GM12873 (cell line): ENCODE results near the gene GRK4.

Source experiments
- TF ChIP-seq, protein P1 (sequence below): IDR thresholded peaks from 2 replicates; pipeline ENCODE4 v1.5.1; 2012; ENCODE audit warnings: low read depth, mild to moderate bottlenecking, moderate library complexity, low read length, control low read depth; ENCODE audit not compliant: insufficient read depth; ENCODE audit errors: missing control alignments

Gene GRK4

DNA sequence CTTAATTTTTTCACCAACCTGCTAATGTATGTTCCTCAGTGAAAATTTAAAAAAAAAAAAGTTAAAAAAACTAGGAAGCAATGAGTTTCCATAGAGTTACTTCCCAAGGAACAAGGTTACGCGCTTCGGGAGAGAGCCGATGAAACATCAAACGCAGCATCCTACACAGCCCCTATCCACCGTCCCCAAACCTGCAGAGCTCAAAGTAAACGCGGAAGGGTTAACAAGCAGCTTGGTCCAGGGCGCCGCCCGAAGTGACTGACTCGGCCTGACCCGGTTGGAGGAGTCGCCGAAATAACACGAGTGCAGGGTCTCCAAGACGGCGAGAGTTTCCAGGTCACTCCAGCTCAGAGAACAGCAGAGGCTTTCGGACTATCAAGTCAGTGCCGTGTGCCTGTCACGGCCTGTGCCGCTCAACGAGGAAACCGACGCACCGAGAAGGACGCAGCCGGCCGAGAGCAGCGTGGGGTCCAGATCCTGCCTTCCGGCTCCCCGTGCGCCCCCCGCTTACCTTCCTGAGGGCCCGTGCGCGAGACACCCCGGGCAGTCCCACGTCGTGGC, 677 bp upstream of the GRK4 start:
- TF ChIP-seq, protein P1, sequence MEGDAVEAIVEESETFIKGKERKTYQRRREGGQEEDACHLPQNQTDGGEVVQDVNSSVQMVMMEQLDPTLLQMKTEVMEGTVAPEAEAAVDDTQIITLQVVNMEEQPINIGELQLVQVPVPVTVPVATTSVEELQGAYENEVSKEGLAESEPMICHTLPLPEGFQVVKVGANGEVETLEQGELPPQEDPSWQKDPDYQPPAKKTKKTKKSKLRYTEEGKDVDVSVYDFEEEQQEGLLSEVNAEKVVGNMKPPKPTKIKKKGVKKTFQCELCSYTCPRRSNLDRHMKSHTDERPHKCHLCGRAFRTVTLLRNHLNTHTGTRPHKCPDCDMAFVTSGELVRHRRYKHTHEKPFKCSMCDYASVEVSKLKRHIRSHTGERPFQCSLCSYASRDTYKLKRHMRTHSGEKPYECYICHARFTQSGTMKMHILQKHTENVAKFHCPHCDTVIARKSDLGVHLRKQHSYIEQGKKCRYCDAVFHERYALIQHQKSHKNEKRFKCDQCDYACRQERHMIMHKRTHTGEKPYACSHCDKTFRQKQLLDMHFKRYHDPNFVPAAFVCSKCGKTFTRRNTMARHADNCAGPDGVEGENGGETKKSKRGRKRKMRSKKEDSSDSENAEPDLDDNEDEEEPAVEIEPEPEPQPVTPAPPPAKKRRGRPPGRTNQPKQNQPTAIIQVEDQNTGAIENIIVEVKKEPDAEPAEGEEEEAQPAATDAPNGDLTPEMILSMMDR = no peak

DNA sequence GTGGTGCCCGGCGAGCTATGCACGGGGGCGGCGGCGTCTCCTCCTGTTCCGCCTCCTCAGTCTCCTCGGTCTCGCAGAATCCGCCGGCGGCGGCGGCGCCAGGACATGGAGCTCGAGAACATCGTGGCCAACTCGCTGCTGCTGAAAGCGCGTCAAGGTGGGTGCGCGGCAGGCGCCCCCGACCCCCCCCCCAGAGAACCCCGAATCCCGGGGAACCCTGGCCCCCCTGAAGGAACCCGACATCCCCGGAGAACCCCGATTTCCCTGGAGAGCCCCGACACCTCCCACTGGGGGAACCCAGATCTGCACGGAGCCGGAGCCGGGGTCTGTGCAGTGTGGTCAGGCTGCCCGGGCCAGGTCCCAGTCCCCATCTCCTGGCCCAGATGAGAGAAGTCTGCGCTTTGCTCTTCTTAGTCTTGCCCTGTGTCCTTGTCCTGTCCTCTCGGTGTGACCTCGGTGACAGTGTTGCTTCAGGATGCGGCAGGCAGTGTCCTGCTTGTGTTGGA, 648 bp downstream of the GRK4 start:
- TF ChIP-seq, protein P1 = no peak

DNA sequence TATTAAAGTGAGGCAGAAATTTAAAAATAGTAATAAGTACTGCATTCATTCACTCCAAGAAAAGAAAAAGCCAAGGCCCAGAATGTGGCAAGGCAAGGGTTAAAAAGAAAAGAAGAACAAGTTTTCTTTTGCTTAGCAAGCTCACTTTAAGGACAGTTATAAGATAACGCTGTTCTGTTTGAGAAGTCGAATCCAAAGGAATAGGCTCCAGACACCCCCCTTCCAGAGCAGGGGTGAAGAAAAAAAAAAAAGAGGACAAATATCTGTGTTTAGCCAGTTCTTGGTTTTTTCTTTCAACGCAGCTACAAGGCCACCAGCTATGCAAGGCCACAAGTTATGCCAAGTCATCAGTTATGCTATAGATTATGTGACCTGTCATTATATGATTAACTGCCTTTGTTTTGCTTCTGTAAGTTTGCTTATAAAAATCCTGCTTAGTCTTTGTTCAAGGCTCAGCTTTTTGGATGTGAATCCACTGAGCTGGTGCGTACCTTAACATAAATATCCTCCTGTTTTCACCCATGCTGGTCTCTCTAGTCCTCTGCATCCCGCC, 1.4 kb downstream of the GRK4 start:
- TF ChIP-seq, protein P1 = no peak

DNA sequence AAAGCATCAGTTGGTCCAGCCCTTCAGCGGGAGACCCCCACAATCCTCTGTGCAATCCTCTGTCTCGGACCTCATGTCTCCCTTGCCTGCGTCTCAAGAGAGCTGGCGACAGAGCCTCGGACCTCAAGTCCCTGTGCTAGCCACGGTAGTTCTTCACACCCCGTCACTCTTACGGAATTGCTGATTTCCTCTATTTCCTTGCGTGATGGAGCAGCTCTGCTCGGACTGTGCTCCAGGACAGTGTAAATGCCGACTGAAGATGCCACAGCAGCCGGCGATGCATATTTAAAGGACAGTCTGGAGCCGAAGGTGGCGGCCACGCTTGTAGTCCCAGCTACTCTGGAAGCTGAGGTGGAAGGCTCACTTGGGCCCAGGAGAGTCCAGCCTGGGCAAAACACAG, 1.9 kb downstream of the GRK4 start:
- TF ChIP-seq, protein P1 = no peak

DNA sequence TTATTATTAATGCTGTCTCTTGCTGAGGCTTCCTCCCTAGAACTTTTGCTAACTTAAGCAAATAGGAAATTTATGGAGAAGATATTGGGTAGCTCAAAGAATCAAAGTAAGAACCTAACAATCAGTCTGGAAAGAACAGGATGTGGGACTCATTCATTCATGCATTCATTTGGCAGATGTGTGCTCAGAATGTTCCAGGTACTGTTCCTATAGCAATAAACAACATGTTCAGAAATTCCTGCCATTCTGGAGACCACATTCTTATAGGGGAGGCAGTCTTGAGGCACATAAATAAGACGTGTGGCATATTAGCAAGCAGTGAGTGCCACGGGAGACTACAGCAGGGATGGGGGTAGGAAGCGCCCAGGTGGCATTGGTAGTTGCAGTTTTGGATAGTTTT, 5.0 kb downstream of the GRK4 start:
- TF ChIP-seq, protein P1 = no peak

DNA sequence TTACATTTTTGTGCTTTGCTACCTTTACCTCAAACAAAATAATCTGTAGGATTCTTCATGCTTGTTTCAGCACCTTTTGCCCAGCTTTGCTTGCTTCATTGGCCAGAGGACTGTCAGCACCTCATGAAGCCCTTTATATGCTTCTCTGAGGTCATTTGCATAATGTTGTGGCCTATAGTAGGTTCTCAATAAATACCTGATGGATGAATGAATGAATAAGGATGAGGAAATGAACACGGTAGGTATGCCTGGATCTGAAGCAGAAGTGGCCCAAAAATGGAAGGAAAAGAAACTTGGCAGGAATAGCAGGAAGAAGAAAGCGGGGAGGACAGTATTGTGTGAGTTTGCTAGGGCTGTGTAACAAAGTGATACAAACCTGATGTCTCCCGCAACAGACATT, 7.9 kb downstream of the GRK4 start:
- TF ChIP-seq, protein P1 = no peak

DNA sequence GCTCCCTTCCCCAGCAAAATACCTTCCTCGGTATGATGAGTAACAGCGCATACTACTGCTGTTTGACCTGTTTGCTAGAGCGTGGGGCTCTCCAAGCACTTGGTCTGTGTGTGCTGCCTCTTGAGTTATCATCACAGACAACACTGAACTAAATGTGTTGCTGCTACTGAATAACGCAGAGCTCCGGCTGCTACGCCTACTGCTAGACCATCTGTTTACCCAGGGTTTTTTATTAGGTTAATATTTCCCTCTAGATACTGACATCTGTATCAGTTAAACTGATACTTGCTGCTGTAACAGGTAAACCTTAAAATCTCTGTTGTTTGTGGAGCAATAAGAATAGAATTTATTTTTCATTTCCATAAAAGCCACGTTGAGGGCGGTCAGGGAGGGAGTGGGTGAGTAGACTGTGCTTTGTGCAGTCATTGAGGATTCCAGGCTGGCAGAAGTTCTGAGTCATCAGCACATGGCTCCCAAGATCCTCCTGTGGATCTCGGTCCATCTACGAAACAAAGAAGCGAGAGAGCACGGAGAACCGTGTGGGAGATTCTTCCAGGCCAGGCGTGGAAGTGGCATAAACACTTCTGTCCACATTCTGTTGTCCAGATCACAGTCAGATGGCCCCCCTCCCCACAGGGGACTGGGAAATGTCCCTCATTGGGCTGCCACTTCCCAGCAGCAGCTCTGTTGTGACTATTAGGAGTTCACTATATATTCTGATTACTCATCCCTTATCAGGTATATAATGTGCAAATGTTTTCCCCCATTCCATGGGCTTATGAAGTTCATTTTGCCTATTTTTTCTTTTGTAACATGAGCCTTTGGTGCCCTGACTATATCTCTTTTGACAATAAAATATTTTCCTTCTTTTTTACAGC, 14.1 kb downstream of the GRK4 start:
- TF ChIP-seq, protein P1 = no peak
